ENCODE measurements around the gene PLXDC2. TPM values are rescaled to one million over a fixed set of nuclear protein-coding genes. Genes with fewer than 3 reads are reported as not detected.

Gene PLXDC2
- total RNA-seq, 1 experiment from 2014 or later, result not detected

GRCh38 chr10:20058135-20058534 lies 241.9 kb downstream of the PLXDC2 start:
- no TSS peak for BruUV-seq (replicated peaks)
- Histone ChIP-seq H3K9me3 (ENCODE audit: low read length) (no peaks in the 10 kb centered on the region), H3K27me3 (ENCODE audit: low read length) (no peaks in the 10 kb centered on the region), H3K9me2 (replicated peaks; ENCODE audit: low read length) (no peaks in the 10 kb centered on the region), H3K9ac (ENCODE audit: low read length) (no peak overlapping the region), H2AFZ (ENCODE audit: low read length) (no peak overlapping the region), H4K20me1 (ENCODE audit: low read length) (no peaks in the 10 kb centered on the region), H3K4me1 (ENCODE audit: insufficient read depth, low read length) (no peaks in the 10 kb centered on the region), H3F3A (ENCODE audit: low read length, unreplicated experiment) (no peaks in the 10 kb centered on the region), H3K4me2 (ENCODE audit: low read length) (no peak overlapping the region), H3K79me2 (ENCODE audit: low read length) (no peaks in the 10 kb centered on the region), H3K27ac (ENCODE audit: low read length) (no peak overlapping the region), H3K4me3 (ENCODE audit: low read length) (no peak overlapping the region), H3K36me3 (ENCODE audit: low read depth, low read length) (no peaks in the 10 kb centered on the region)
- ChIA-PET CTCF (no interaction called here), POLR2A (ENCODE audit: unreplicated experiment) (no interaction called here)
- TF ChIP-seq EZH2 (IDR thresholded peaks at IDR 0.05; ENCODE audit: low read length, unreplicated experiment) (no peak), EZH2phosphoT487 (IDR thresholded peaks at IDR 0.05; ENCODE audit: borderline replicate concordance, low read length) (no peak), CTCF (conservative IDR thresholded peaks at IDR 0.05; ENCODE audit: low read depth, low read length) (no peak)
- intact Hi-C loops (cut with micrococcal nuclease), result no loop called here
- no peak for DNase-seq
- no peak for ATAC-seq

- H3K9me3 ChIP-seq (ENCODE audit: low read length), result no peaks in the 10 kb centered on the region
- H3K9ac ChIP-seq (ENCODE audit: low read length), result no peak overlapping the region
- no TSS peak for BruUV-seq (replicated peaks)
- ChIA-PET POLR2A (ENCODE audit: unreplicated experiment) (no interaction called here), CTCF (no interaction called here)
- no peaks in the 10 kb centered on the region for H4K20me1 ChIP-seq (ENCODE audit: low read length)
- intact Hi-C loops (cut with micrococcal nuclease), result no loop called here
- H3K9me2 ChIP-seq (replicated peaks; ENCODE audit: low read length), result no peaks in the 10 kb centered on the region
- H3K4me1 ChIP-seq (ENCODE audit: insufficient read depth, low read length), result no peaks in the 10 kb centered on the region
- H3K79me2 ChIP-seq (ENCODE audit: low read length), result no peaks in the 10 kb centered on the region
- no peak overlapping the region for H3K4me2 ChIP-seq (ENCODE audit: low read length)
- DNase-seq (no peak), ATAC-seq (no peak)
- no peak for TF ChIP-seq CTCF (conservative IDR thresholded peaks at IDR 0.05; ENCODE audit: low read depth, low read length)
- no peak for TF ChIP-seq EZH2 (IDR thresholded peaks at IDR 0.05; ENCODE audit: low read length, unreplicated experiment)
- no peak for TF ChIP-seq EZH2phosphoT487 (IDR thresholded peaks at IDR 0.05; ENCODE audit: borderline replicate concordance, low read length)
- no peak overlapping the region for H3K27ac ChIP-seq (ENCODE audit: low read length)
- H3K36me3 ChIP-seq (ENCODE audit: low read depth, low read length), result no peaks in the 10 kb centered on the region
- H2AFZ ChIP-seq (ENCODE audit: low read length), result no peak overlapping the region
- no peak overlapping the region for H3K4me3 ChIP-seq (ENCODE audit: low read length)
- no peaks in the 10 kb centered on the region for H3K27me3 ChIP-seq (ENCODE audit: low read length)
- no peaks in the 10 kb centered on the region for H3F3A ChIP-seq (ENCODE audit: low read length, unreplicated experiment)
Measured at GRCh38 chr10:20059084-20059835, 243.0 kb downstream of the PLXDC2 start.

- ChIA-PET CTCF (no interaction called here), POLR2A (ENCODE audit: unreplicated experiment) (no interaction called here)
- Histone ChIP-seq H3K9me2 (replicated peaks; ENCODE audit: low read length) (no peaks in the 10 kb centered on the region), H3K36me3 (ENCODE audit: low read depth, low read length) (no peaks in the 10 kb centered on the region), H3K4me3 (ENCODE audit: low read length) (no peak overlapping the region), H3K27ac (ENCODE audit: low read length) (no peak overlapping the region), H2AFZ (ENCODE audit: low read length) (no peak overlapping the region), H3K9ac (ENCODE audit: low read length) (no peak overlapping the region), H3K4me2 (ENCODE audit: low read length) (no peak overlapping the region), H3K79me2 (ENCODE audit: low read length) (no peaks in the 10 kb centered on the region), H3K27me3 (ENCODE audit: low read length) (no peaks in the 10 kb centered on the region), H4K20me1 (ENCODE audit: low read length) (no peaks in the 10 kb centered on the region), H3F3A (ENCODE audit: low read length, unreplicated experiment) (no peaks in the 10 kb centered on the region), H3K4me1 (ENCODE audit: insufficient read depth, low read length) (no peaks in the 10 kb centered on the region), H3K9me3 (ENCODE audit: low read length) (no peaks in the 10 kb centered on the region)
- ATAC-seq (no peak), DNase-seq (no peak)
- intact Hi-C loops (cut with micrococcal nuclease), result no loop called here
- no peak for TF ChIP-seq EZH2 (IDR thresholded peaks at IDR 0.05; ENCODE audit: low read length, unreplicated experiment)
- no peak for TF ChIP-seq EZH2phosphoT487 (IDR thresholded peaks at IDR 0.05; ENCODE audit: borderline replicate concordance, low read length)
- TF ChIP-seq CTCF (conservative IDR thresholded peaks at IDR 0.05; ENCODE audit: low read depth, low read length), result no peak
- BruUV-seq (replicated peaks), result no TSS peak
Measured at GRCh38 chr10:20065814-20066213, 249.6 kb downstream of the PLXDC2 start.
